ELR (cell line): ENCODE measurements around the gene YJEFN3.

ENCODE experiments used
- DNase-seq: peaks from one replicate; pipeline ENCODE4 v3.0.0-alpha.2; 2015; ENCODE audit warnings: low read depth

YJEFN3 gene

GRCh38 chr19:19524053-19524452 lies 4.7 kb upstream of the YJEFN3 start:
- DNase-seq, result no peak

GRCh38 chr19:19525611-19526380 lies 2.9 kb upstream of the YJEFN3 start:
- no peak for DNase-seq

GRCh38 chr19:19526581-19527370 lies 1.9 kb upstream of the YJEFN3 start:
- DNase-seq, result no peak

- no peak for DNase-seq
These were observed 1.4 kb upstream of the YJEFN3 start for GRCh38 chr19:19527371-19527656.

- DNase-seq, result no peak
These were observed 761 bp upstream of the YJEFN3 start for GRCh38 chr19:19527674-19528625.

- no peak for DNase-seq
These were observed 1.2 kb downstream of the YJEFN3 start for GRCh38 chr19:19529783-19530422.

- peak; percentile 34 for DNase-seq
These were observed 1.7 kb downstream of the YJEFN3 start for GRCh38 chr19:19530423-19530804.

- DNase-seq, result no peak
These were observed 2.2 kb downstream of the YJEFN3 start for GRCh38 chr19:19530889-19531288.

- DNase-seq, result peak; percentile 77
These were observed 3.5 kb downstream of the YJEFN3 start for GRCh38 chr19:19531951-19532805.

GRCh38 chr19:19532806-19533701 lies 4.3 kb downstream of the YJEFN3 start:
- no peak for DNase-seq

GRCh38 chr19:19533841-19534240 lies 5.1 kb downstream of the YJEFN3 start:
- no peak for DNase-seq

- DNase-seq, result no peak
These were observed 6.0 kb downstream of the YJEFN3 start for GRCh38 chr19:19534556-19535265.

- DNase-seq, result no peak
These were observed 6.8 kb downstream of the YJEFN3 start for GRCh38 chr19:19535311-19536191.

- DNase-seq, result no peak
These were observed 8.7 kb downstream of the YJEFN3 start for GRCh38 chr19:19537075-19538048.

GRCh38 chr19:19538061-19538784 lies 9.5 kb downstream of the YJEFN3 start, which contains the start of gene CILP2:
Gene CILP2, plus strand, starts transcription at chr19:19538265. Its CDS starts 85 bp downstream, at chr19:19538350.
- DNase-seq, result peak; percentile 42

- no peak for DNase-seq
These were observed 10.1 kb downstream of the YJEFN3 start for GRCh38 chr19:19538785-19539166.
